Measurements from ENCODE around the gene CCDC174. TPM values are rescaled to one million over a fixed set of nuclear protein-coding genes. Genes with fewer than 3 reads are reported as not detected.
A peak's percentile ranks its signal among the peaks of the same experiment; 100 is the strongest.

The CCDC174 gene
- total RNA-seq, 1 donor from 2014 or later: 32.4 TPM

GRCh38 chr3:14687360-14687759 lies 35.8 kb downstream of the CCDC174 start:
- Mint-ChIP-seq H3K27ac (no peak overlapping the region), H3K36me3 (ENCODE audit: low read depth) (no peaks in the 10 kb centered on the region), H3K4me3 (no peak overlapping the region), H3K4me1 (peaks cover 34% of the 10 kb centered on the region), H3K9me3 (no peaks in the 10 kb centered on the region), H3K27me3 (peaks cover 11% of the 10 kb centered on the region)
- ChIA-PET POLR2A (no interaction called here), CTCF (no interaction called here)
- intact Hi-C loops (cut with micrococcal nuclease): no loop called here
- ATAC-seq (ENCODE audit: low read depth) (no peak), DNase-seq (no peak)
- TF ChIP-seq CTCF (IDR thresholded peaks at IDR 0.05): no peak

- ChIA-PET POLR2A (no interaction called here), CTCF (interaction anchor here (1.3 kb wide), 1 partner anchor 15 kb away, joined by 4 read pairs; no protein-coding TSS in a partner anchor)
- Mint-ChIP-seq H3K9me3 (peaks cover 6% of the 10 kb centered on the region), H3K4me1 (peaks cover 34% of the 10 kb centered on the region), H3K27ac (no peak overlapping the region), H3K4me3 (no peak overlapping the region), H3K36me3 (ENCODE audit: low read depth) (no peaks in the 10 kb centered on the region), H3K27me3 (peaks cover 11% of the 10 kb centered on the region)
- ATAC-seq (ENCODE audit: low read depth) (no peak), DNase-seq (no peak)
- intact Hi-C loops (cut with micrococcal nuclease): no loop called here
- TF ChIP-seq CTCF (IDR thresholded peaks at IDR 0.05): no peak
Observed at GRCh38 chr3:14688525-14688924, 37.0 kb downstream of the CCDC174 start.

GRCh38 chr3:14689247-14689980 lies 37.9 kb downstream of the CCDC174 start:
- peaks cover 11% of the 10 kb centered on the region for H3K27me3 Mint-ChIP-seq
- H3K36me3 Mint-ChIP-seq (ENCODE audit: low read depth): no peaks in the 10 kb centered on the region
- intact Hi-C loops (cut with micrococcal nuclease): no loop called here
- H3K9me3 Mint-ChIP-seq: peaks cover 12% of the 10 kb centered on the region
- no peak overlapping the region for H3K4me3 Mint-ChIP-seq
- TF ChIP-seq CTCF (IDR thresholded peaks at IDR 0.05): no peak
- H3K4me1 Mint-ChIP-seq: peaks cover 34% of the 10 kb centered on the region
- CTCF ChIA-PET: interaction anchor here (1.3 kb wide), 1 partner anchor 16 kb away, joined by 4 read pairs; no protein-coding TSS in a partner anchor
- ATAC-seq (ENCODE audit: low read depth): no peak
- no peak for DNase-seq
- no peak overlapping the region for H3K27ac Mint-ChIP-seq
- POLR2A ChIA-PET: no interaction called here

- Mint-ChIP-seq H3K36me3 (ENCODE audit: low read depth) (no peaks in the 10 kb centered on the region), H3K9me3 (peaks cover 14% of the 10 kb centered on the region), H3K4me3 (no peak overlapping the region), H3K27ac (no peak overlapping the region), H3K27me3 (peaks cover 11% of the 10 kb centered on the region), H3K4me1 (peaks cover 32% of the 10 kb centered on the region)
- DNase-seq (no peak), ATAC-seq (ENCODE audit: low read depth) (peak; percentile 50)
- TF ChIP-seq CTCF (IDR thresholded peaks at IDR 0.05): no peak
- CTCF ChIA-PET: no interaction called here
- POLR2A ChIA-PET: no interaction called here
- intact Hi-C loops (cut with micrococcal nuclease): no loop called here
Observed at GRCh38 chr3:14691239-14691638, 39.7 kb downstream of the CCDC174 start.

GRCh38 chr3:14691719-14692118 lies 40.2 kb downstream of the CCDC174 start:
- Mint-ChIP-seq H3K27ac (no peak overlapping the region), H3K36me3 (ENCODE audit: low read depth) (no peaks in the 10 kb centered on the region), H3K9me3 (peaks cover 14% of the 10 kb centered on the region), H3K4me3 (no peak overlapping the region), H3K4me1 (peaks cover 32% of the 10 kb centered on the region), H3K27me3 (peaks cover 11% of the 10 kb centered on the region)
- DNase-seq (no peak), ATAC-seq (ENCODE audit: low read depth) (no peak)
- ChIA-PET CTCF (no interaction called here), POLR2A (no interaction called here)
- intact Hi-C loops (cut with micrococcal nuclease): no loop called here
- TF ChIP-seq CTCF (IDR thresholded peaks at IDR 0.05): no peak

Data from activated B cell treated with CpG ODN at 0.5 μM for 24 hours (primary cell).